Prostate gland (tissue), 2 donors: ENCODE data around the gene CCDC70.

Experiments
- CTCF ChIP-seq, 4 experiments: fragments of 200-600 bp in 2 of 4; fragments of 450-650 bp in 2 of 4; sonication (generic) in 2 of 4; IDR thresholded peaks; 1 replicate in 3 of 4; 2 replicates in 1 of 4; pipeline ENCODE4 v1.5.1; 2016 to 2019; ENCODE audit warnings: antibody characterized with exemption in 4 of 4, mild to moderate bottlenecking in 2 of 4, moderate library complexity in 2 of 4
- POLR2A ChIP-seq: fragments of 450-650 bp; IDR thresholded peaks from one replicate; pipeline ENCODE4 v1.6.1; 2016; ENCODE audit warnings: antibody characterized with exemption, mild to moderate bottlenecking

- TF ChIP-seq CTCF (IDR thresholded peaks at IDR 0.05) (peak; percentile 48 to 57 (median 54)), POLR2A (no peak)
Measured at GRCh38 chr13:51844862-51845573, 16.8 kb upstream of the CCDC70 start, which contains the start of gene TMEM272.
